GM21619 (cell line): ENCODE results near the gene HOXA11.

Source experiments
- ATAC-seq: cut with Tn5 transposase; IDR thresholded peaks from one replicate; pipeline ENCODE4 v1.9.1; 2021; ENCODE audit not compliant: unreplicated experiment

HOXA11 gene

GRCh38 chr7:27148756-27149641, 36.0 kb downstream of the HOXA11 start:
- no peak for ATAC-seq

GRCh38 chr7:27148031-27148755, 36.8 kb downstream of the HOXA11 start:
- ATAC-seq, result no peak

- no peak for ATAC-seq
Measured at GRCh38 chr7:27147199-27148030, 37.6 kb downstream of the HOXA11 start, which contains the start of gene HOXA6. TSS of gene HOXA6 (minus strand) at chr7:27147774. CDS start at chr7:27147749, 25 bp downstream.

GRCh38 chr7:27146491-27147198, 38.4 kb downstream of the HOXA11 start:
- ATAC-seq, result no peak

GRCh38 chr7:27145914-27146412, 39.1 kb downstream of the HOXA11 start:
- no peak for ATAC-seq

GRCh38 chr7:27145165-27145913, 39.7 kb downstream of the HOXA11 start:
- no peak for ATAC-seq

- ATAC-seq, result no peak
Measured at GRCh38 chr7:27144781-27145164, 40.3 kb downstream of the HOXA11 start.

- ATAC-seq, result no peak
Measured at GRCh38 chr7:27143950-27144780, 40.9 kb downstream of the HOXA11 start.

- ATAC-seq, result no peak
Measured at GRCh38 chr7:27143023-27143949, 41.7 kb downstream of the HOXA11 start, which contains the start of gene HOXA5. TSS of gene HOXA5 (minus strand) at chr7:27143681. CDS start at chr7:27143607, 74 bp downstream.

- no peak for ATAC-seq
Measured at GRCh38 chr7:27142580-27143022, 42.4 kb downstream of the HOXA11 start.

GRCh38 chr7:27141923-27142579, 43.0 kb downstream of the HOXA11 start:
- no peak for ATAC-seq

GRCh38 chr7:27141137-27141922, 43.7 kb downstream of the HOXA11 start:
- ATAC-seq, result no peak

GRCh38 chr7:27140126-27140857, 44.7 kb downstream of the HOXA11 start:
- no peak for ATAC-seq

GRCh38 chr7:27139334-27140125, 45.5 kb downstream of the HOXA11 start:
- no peak for ATAC-seq

- no peak for ATAC-seq
Measured at GRCh38 chr7:27138985-27139333, 46.1 kb downstream of the HOXA11 start.
